Liver (tissue), 9 donors: ENCODE results near the gene PEAK1. TPM values are rescaled to one million over a fixed set of nuclear protein-coding genes. Genes with fewer than 3 reads are reported as not detected.

Source experiments
- DNase-seq: peaks from one replicate; pipeline ENCODE4 v3.0.0-alpha.2; 2017; ENCODE audit warnings: low spot score
- H3K27ac ChIP-seq, 2 donors: one replicate each; pipeline ENCODE4 v1.7.0; 2013; ENCODE audit warnings: inconsistent platforms in 2 of 2, low read length in 2 of 2, control low read depth in 1 of 2, low read depth in 1 of 2, mild to moderate bottlenecking in 1 of 2
- H3K27me3 ChIP-seq, 4 donors: one replicate each; pipeline versions ENCODE4 v1.6.1 to v1.7.0; 2013; ENCODE audit warnings: low read length in 3 of 4, inconsistent platforms in 1 of 4, mild to moderate bottlenecking in 1 of 4, moderate library complexity in 1 of 4; ENCODE audit not compliant: control insufficient read depth in 4 of 4, insufficient read depth in 4 of 4
- H3K36me3 ChIP-seq, 4 donors: one replicate each; pipeline versions ENCODE4 v1.6.1 to v1.7.0; 2013; ENCODE audit warnings: low read length in 3 of 4, mild to moderate bottlenecking in 3 of 4, low read depth in 1 of 4, moderate library complexity in 1 of 4; ENCODE audit not compliant: control insufficient read depth in 4 of 4, insufficient read depth in 3 of 4
- H3K4me1 ChIP-seq, 4 donors: one replicate each; pipeline versions ENCODE4 v1.6.1 to v1.7.0; 2013; ENCODE audit warnings: low read length in 3 of 4, mild to moderate bottlenecking in 3 of 4, moderate library complexity in 1 of 4; ENCODE audit not compliant: control insufficient read depth in 4 of 4, insufficient read depth in 4 of 4
- H3K4me3 ChIP-seq, 3 donors: one replicate each; pipeline versions ENCODE4 v1.6.1 to v1.7.0; 2013; ENCODE audit warnings: low read length in 3 of 3, control low read depth in 1 of 3, low read depth in 1 of 3, mild to moderate bottlenecking in 1 of 3
- H3K9ac ChIP-seq, 2 donors: one replicate each; pipeline ENCODE4 v1.7.0; 2013; ENCODE audit warnings: low read length in 2 of 2, mild to moderate bottlenecking in 2 of 2, moderate library complexity in 2 of 2, control low read depth in 1 of 2, low read depth in 1 of 2
- H3K9me3 ChIP-seq, 4 donors: one replicate each; pipeline versions ENCODE4 v1.6.1 to v1.7.0; 2013; ENCODE audit warnings: low read length in 3 of 4; ENCODE audit not compliant: control insufficient read depth in 4 of 4
- SP1 ChIP-seq: IDR thresholded peaks from 2 replicates; pipeline ENCODE4 v1.6.1; 2018; ENCODE audit warnings: antibody characterized with exemption, mild to moderate bottlenecking
- WGBS: extraction: QIAGEN DNeasy Blood & Tissue Kit; methylation state at CpG from one replicate; pipeline ENCODE4 v1.1.7; 2013; 5-methylcytosine and 5-hydroxymethylcytosine counted together
- polyA plus RNA-seq, 2 donors: library from polyadenylated mRNA; stranded (reverse) in 1 of 2; unstranded in 1 of 2; fragments of 200-250 nt in 1 of 2; fragments of >200 nt in 1 of 2; fragmentation: Nextera tagmentation in 1 of 2; extraction: Ambion mirVana in 1 of 2; gene quantifications; one replicate each; pipeline versions ENCODE4 v1.2.1 to v1.2.3, GENCODE V29; 2013 to 2015
- total RNA-seq, 2 donors: library from RNA; depleted of rRNA; stranded (reverse); fragments of >200 nt; gene quantifications; one replicate each; pipeline ENCODE4 v1.2.3, GENCODE V29; 2014
- TF ChIP-seq, protein P1 (sequence below): IDR thresholded peaks from 2 replicates; pipeline ENCODE4 v1.6.1; 2016; ENCODE audit warnings: antibody characterized with exemption, mild to moderate bottlenecking
- donor health status: healthy.
- donor health status: healthy.
- donor health status: healthy.
- donor health status: healthy.
- donor health status: healthy.

PEAK1 gene
- total and polyA plus RNA-seq, 4 donors = 1.8 to 14.9 (median 5.8) TPM

DNA sequence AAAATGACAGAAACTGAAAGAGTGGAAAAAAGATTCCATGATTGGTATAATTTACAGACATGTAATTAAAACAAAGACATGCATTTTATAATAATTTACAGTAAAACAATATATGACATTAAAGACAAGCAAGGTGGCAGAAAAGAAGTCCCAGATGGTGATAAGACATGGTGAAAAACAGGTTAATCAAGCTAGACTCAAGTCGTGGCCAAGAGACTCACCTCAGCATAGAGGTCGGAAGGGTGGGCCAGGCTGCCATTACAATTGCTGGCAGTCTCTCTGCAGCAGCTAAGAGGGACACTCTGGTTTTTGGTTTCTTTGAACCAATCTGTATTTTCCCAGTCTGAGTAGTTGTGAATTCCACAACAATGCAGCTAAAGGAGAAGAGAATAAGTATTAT, 367.3 kb downstream of the PEAK1 start:
- H3K4me3 ChIP-seq = no peak overlapping the region
- DNase-seq = no peak
- peaks cover 0 to 7% (median 3%) of the 10 kb centered on the region in 4 donors for H3K36me3 ChIP-seq
- WGBS = 84% methylated on average over 2 of the region's 2 CpGs
- H3K27ac ChIP-seq = no peak overlapping the region
- H3K27me3 ChIP-seq = no peaks in the 10 kb centered on the region
- peaks cover 0 to 2% (median 0%) of the 10 kb centered on the region in 4 donors for H3K4me1 ChIP-seq
- TF ChIP-seq, protein P1, sequence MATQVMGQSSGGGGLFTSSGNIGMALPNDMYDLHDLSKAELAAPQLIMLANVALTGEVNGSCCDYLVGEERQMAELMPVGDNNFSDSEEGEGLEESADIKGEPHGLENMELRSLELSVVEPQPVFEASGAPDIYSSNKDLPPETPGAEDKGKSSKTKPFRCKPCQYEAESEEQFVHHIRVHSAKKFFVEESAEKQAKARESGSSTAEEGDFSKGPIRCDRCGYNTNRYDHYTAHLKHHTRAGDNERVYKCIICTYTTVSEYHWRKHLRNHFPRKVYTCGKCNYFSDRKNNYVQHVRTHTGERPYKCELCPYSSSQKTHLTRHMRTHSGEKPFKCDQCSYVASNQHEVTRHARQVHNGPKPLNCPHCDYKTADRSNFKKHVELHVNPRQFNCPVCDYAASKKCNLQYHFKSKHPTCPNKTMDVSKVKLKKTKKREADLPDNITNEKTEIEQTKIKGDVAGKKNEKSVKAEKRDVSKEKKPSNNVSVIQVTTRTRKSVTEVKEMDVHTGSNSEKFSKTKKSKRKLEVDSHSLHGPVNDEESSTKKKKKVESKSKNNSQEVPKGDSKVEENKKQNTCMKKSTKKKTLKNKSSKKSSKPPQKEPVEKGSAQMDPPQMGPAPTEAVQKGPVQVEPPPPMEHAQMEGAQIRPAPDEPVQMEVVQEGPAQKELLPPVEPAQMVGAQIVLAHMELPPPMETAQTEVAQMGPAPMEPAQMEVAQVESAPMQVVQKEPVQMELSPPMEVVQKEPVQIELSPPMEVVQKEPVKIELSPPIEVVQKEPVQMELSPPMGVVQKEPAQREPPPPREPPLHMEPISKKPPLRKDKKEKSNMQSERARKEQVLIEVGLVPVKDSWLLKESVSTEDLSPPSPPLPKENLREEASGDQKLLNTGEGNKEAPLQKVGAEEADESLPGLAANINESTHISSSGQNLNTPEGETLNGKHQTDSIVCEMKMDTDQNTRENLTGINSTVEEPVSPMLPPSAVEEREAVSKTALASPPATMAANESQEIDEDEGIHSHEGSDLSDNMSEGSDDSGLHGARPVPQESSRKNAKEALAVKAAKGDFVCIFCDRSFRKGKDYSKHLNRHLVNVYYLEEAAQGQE = no peak
- TF ChIP-seq SP1 = no peak
- no peak overlapping the region for H3K9ac ChIP-seq
- H3K9me3 ChIP-seq = no peaks in the 10 kb centered on the region

Other genes starting within 250 kb of the PEAK1 start
- 10 to 100 TPM; 17.8 to 19.4 TPM for gene HMG20A, start 784 bp upstream of the PEAK1 start, total RNA-seq
- 1 to 10 TPM; 7.7 to 8.7 TPM for gene HMG20A, start 784 bp upstream of the PEAK1 start, polyA plus RNA-seq
- gene LINGO1, start 212.8 kb upstream of the PEAK1 start, total RNA-seq = 1 to 10 TPM in 1 of 2 donors, under 1 TPM in 1; 0.50 to 1.6 TPM
- gene LINGO1, start 212.8 kb upstream of the PEAK1 start, polyA plus RNA-seq = under 1 TPM in 1 of 2 donors, not detected in 1; 0.75 TPM